GM18858 (cell line): ENCODE results near the gene OR1K1.

Experiments
- ATAC-seq: cut with Tn5 transposase; IDR thresholded peaks from one replicate; pipeline ENCODE4 v1.9.1; 2021; ENCODE audit not compliant: unreplicated experiment

Gene OR1K1

GRCh38 chr9:122848256-122848943, 48.5 kb downstream of the OR1K1 start:
- ATAC-seq = no peak
